ENCODE measurements around the gene CLPX.
"Not testable (repeated sequence)": the region's sequence is repeated elsewhere in the genome, so short reads cannot be mapped to it uniquely, and the experiment has no call there.

The CLPX gene

GRCh38 chr15:65184868-65185717, at the start of gene CLPX:
Gene CLPX, minus strand, starts transcription at chr15:65185342. Its CDS starts 189 bp downstream, at chr15:65185153.
- DNase-seq = peak; percentile 95

GRCh38 chr15:65233696-65234095, 48.6 kb upstream of the CLPX start:
- DNase-seq = no peak

DNA sequence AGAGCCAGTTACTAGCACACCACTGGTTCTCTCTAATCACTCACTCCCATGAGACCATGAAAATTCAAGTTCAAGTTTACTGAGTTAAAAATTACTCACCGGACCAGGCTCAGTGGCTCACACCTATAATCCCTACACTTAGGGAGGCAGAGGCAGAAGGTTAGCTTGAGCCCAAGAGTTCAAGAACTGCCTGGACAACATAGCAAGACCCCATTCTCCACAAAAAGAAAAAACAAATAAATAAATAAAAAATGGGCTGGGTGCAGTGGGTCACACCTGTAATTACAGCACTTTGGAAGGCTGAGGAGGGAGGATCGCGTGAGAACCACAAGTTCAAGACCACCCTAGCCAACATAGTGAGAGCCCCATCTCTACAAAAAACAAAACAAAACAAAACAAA, 47.4 kb upstream of the CLPX start:
- no peak for DNase-seq

GRCh38 chr15:65231306-65231705, 46.2 kb upstream of the CLPX start:
- DNase-seq = no peak

- not testable (repeated sequence) for DNase-seq
Measured at GRCh38 chr15:65226901-65227300, 41.8 kb upstream of the CLPX start.

DNA sequence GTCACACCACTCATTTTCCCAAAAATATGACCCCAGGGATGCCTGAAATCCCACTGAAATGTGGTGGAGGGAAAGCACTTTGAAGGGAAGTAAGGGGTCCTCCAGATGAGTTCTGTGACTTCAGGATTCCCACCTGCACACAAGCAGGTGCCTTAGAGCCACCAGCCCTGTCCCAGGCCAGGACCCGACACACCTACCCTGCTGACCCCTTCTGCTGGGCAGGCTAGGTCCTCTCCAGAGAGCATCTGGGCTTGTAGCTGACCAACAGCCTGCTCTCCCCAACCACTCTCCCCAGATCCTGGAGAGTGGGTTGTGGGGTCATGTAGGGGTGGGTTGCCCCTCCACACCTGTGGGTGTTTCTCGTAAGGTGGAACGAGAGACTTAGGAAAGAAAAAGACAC, 41.1 kb upstream of the CLPX start:
- no peak for DNase-seq

DNA sequence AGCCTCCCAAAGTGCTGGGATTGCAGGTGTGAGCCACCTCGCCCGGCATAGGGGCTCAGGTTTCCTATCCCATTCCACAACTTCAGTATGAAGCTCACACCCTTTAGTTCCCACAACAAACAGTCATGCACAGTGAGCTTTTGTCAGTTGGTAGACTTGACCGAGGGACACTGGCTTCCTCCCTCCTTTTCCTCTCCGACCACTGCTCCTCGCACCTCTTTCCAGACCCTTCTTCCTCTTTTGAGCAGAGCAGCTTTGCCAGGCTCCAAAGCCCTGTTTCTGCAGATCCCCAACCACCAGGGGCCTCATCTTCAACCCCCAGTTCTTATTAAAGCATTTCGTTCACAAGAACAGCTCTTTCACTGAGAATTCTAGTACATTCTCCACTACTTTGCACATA, 38.9 kb upstream of the CLPX start:
- no peak for DNase-seq

GRCh38 chr15:65222891-65223290, 37.7 kb upstream of the CLPX start:
- no peak for DNase-seq

- no peak for DNase-seq
Measured at GRCh38 chr15:65221697-65222096, 36.6 kb upstream of the CLPX start.

GRCh38 chr15:65219137-65219536, 34.0 kb upstream of the CLPX start:
- DNase-seq = no peak

GRCh38 chr15:65217526-65218482, 32.7 kb upstream of the CLPX start:
- DNase-seq = peak in 1 of 2 donors; percentile 1

GRCh38 chr15:65215496-65215895, 30.4 kb upstream of the CLPX start:
- DNase-seq = no peak

GRCh38 chr15:65214010-65214409, 28.9 kb upstream of the CLPX start:
- DNase-seq = no peak

DNA sequence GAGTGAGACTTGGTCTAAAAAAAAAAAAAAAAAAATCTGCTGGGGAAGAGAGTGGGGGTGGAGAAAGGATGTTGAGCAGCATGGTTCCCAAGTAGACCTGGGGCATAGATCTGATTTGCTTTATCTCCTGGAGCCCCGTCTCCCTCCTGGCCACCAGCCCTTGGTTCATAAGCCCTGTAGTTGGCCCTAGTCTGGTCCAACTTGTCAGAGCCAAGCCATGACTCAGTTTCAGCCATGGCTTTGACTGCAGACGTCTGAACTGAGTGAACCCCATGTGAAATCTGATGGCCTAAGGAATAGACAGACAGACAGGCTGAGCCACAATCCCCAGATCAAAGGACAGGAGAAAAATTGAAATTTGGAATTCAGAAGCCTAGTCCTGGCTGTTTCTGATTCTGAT, 28.1 kb upstream of the CLPX start:
- no peak for DNase-seq

- peak; percentile 27 to 42 for DNase-seq
Measured at GRCh38 chr15:65212097-65212496, 27.0 kb upstream of the CLPX start.

DNA sequence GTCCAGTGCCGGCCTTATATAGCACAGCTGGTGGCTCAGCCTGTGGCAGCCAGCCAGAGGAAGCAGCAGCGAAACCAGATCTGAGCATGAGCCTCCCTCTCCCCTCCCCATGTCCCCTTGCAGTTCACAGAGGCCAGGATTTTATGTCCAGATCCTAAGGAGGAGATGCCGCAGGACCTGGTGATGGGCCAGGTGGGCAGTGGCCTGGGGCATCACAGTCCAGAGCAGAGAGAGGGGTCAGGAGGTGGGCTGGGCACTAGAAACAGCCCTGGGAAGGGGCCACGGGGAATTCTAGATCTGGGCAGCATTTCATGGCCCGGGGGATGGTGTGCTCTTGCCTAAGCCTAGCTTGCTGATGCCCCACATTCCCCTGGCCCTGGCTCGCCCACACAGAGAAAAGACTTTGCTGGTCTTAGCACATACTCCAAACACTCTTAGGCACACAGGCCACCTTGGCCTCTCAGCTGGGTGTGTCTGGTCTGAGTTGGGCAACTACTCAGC, 26.4 kb upstream of the CLPX start:
- no peak for DNase-seq

GRCh38 chr15:65210770-65211481, 25.8 kb upstream of the CLPX start, which contains the start of gene CILP:
Gene CILP, minus strand, starts transcription at chr15:65211473. Its CDS starts 1,718 bp downstream, at chr15:65209755.
- no peak for DNase-seq

GRCh38 chr15:65209701-65210643, 24.8 kb upstream of the CLPX start:
- DNase-seq = no peak

- no peak for DNase-seq
Measured at GRCh38 chr15:65208647-65209046, 23.5 kb upstream of the CLPX start.

- no peak for DNase-seq
Measured at GRCh38 chr15:65207280-65207840, 22.2 kb upstream of the CLPX start.

GRCh38 chr15:65206750-65207149, 21.6 kb upstream of the CLPX start:
- DNase-seq = no peak
